VCaP (cell line): ENCODE results near the gene CUL7.

ENCODE experiments used
- H3K27ac ChIP-seq: fragments of 450-650 bp; 2 replicates; pipeline ENCODE4 v1.5.1; 2017
- CTCF ChIP-seq: fragments of 450-650 bp; conservative IDR thresholded peaks from 2 replicates; pipeline ENCODE4 v1.5.1; 2017; ENCODE audit warnings: mild to moderate bottlenecking, moderate library complexity

CUL7 gene

GRCh38 chr6:43013097-43013842, 40.4 kb downstream of the CUL7 start:
- TF ChIP-seq CTCF: no peak
- H3K27ac ChIP-seq: peak overlapping the region; percentile 69

GRCh38 chr6:43012364-43012763, 41.3 kb downstream of the CUL7 start:
- no peak overlapping the region for H3K27ac ChIP-seq
- TF ChIP-seq CTCF: no peak

- H3K27ac ChIP-seq: no peak overlapping the region
Measured at GRCh38 chr6:43011207-43011606, 42.4 kb downstream of the CUL7 start.

GRCh38 chr6:43009124-43009523, 44.5 kb downstream of the CUL7 start:
- no peak overlapping the region for H3K27ac ChIP-seq
- TF ChIP-seq CTCF: peak; percentile 76

More at GRCh38 chr6:43011207-43011606, 42.4 kb downstream of the CUL7 start:
- TF ChIP-seq CTCF: no peak

- no peak overlapping the region for H3K27ac ChIP-seq
- no peak for TF ChIP-seq CTCF
Measured at GRCh38 chr6:43007126-43007525, 46.5 kb downstream of the CUL7 start.

- no peak overlapping the region for H3K27ac ChIP-seq
- no peak for TF ChIP-seq CTCF
Measured at GRCh38 chr6:43006251-43006650, 47.4 kb downstream of the CUL7 start.

- H3K27ac ChIP-seq: no peak overlapping the region
- no peak for TF ChIP-seq CTCF
Measured at GRCh38 chr6:43005844-43006243, 47.8 kb downstream of the CUL7 start.
